Measurements from ENCODE around the gene CHAMP1.

Gene CHAMP1, protein sequence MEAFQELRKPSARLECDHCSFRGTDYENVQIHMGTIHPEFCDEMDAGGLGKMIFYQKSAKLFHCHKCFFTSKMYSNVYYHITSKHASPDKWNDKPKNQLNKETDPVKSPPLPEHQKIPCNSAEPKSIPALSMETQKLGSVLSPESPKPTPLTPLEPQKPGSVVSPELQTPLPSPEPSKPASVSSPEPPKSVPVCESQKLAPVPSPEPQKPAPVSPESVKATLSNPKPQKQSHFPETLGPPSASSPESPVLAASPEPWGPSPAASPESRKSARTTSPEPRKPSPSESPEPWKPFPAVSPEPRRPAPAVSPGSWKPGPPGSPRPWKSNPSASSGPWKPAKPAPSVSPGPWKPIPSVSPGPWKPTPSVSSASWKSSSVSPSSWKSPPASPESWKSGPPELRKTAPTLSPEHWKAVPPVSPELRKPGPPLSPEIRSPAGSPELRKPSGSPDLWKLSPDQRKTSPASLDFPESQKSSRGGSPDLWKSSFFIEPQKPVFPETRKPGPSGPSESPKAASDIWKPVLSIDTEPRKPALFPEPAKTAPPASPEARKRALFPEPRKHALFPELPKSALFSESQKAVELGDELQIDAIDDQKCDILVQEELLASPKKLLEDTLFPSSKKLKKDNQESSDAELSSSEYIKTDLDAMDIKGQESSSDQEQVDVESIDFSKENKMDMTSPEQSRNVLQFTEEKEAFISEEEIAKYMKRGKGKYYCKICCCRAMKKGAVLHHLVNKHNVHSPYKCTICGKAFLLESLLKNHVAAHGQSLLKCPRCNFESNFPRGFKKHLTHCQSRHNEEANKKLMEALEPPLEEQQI

DNA sequence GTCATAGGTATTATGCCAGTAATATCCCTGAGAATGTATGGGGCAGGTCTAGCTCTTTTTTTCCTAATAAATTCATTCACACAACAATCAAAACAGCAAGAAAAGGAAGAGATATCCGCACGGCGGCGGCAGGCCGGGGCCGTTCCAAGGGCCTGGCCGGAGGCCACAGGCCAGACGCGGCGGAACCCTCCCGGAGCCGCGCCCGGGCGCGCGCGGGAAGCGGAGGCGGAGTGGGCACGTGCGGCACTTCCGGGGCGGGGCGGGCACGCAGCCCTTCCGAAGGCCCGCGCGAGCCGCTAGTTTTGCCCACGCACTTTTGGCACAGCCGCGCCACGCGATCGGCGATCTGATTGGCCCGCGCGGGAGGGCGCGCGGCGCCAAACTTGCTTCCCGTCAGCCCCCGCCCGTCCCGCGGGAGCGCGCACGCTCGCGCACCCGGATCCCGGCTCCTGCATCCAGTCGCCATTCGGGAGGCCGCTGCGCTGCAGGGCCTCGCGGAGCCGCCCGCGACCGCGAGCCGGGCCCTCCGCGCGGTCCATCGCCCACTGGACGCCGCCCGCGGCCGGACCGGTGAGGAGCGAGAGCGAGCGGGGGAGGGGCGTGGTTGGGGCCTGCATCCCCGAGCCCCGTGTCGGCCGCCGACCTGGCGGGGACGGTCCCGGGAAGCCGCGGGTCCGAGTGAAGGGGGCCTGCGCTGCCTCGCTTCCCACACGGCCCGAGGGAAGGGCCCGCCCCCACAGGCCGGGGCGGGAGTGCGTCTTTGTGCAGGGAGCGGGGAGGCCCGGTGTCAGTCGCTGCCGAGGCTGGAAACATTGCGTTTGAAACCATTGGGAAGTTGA is at the start of gene CHAMP1:
Gene CHAMP1, plus strand, starts transcription at position 430 of the 839 bp plus-strand sequence. CDS start 9,340 bp downstream, outside the sequence.
- H3K4me3 ChIP-seq (ENCODE audit: low read depth, low read length) = peak within 1 kb of the TSS; percentile 84

DNA sequence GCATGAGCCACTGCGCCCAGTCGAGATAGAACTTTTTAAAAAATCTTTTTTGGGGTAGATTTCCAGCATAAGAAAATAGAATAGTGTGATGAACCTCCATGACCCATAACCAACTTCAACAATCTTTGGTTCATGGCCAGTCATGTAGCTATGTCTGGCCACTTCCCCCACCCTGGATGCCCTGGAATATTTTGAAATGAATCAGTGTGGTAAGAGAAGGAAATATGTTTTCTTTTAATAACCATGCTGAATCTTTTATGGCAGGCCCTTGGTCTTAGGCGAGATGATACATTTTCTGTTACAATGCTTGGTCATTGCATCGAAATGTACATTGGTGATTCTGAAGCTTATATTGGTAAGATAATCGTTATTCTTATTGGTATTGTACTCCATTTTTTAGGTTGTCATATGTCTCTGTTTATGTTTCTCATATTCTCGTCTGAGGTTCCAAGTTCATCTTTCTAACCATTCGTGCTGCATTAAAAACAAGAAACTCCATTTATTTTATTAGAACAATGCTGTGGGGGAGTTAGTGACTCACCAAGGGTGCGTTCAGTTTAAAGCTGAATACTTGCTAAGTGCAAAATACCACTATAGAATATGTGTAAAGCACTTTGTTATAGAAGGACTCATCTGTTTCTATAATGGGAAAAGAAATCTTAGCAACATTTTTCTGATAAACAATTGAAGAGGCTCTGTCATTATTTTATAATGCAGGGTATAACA is 49.3 kb upstream of the CHAMP1 start:
- no peak overlapping the region for H3K4me3 ChIP-seq (ENCODE audit: low read depth, low read length)

DNA sequence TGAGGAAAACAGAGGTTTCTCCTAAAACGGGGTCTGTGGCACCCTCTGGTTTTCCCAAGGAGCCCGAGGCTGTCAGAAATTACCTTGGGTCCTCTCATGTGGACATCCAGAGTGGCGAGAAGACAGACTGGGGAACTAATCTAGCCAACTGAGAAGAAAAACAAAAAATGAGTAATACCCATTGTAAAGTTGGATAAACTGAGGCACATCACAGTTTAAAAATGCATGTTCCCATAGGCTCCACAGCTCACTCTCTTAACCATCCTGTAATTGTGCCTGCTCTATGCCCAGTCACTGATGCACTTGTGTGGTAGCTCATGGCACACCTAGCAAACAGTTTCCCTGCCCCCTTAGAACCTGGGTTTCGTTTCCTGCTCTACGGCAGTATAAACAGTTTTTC is 48.1 kb upstream of the CHAMP1 start:
- no peak overlapping the region for H3K4me3 ChIP-seq (ENCODE audit: low read depth, low read length)

DNA sequence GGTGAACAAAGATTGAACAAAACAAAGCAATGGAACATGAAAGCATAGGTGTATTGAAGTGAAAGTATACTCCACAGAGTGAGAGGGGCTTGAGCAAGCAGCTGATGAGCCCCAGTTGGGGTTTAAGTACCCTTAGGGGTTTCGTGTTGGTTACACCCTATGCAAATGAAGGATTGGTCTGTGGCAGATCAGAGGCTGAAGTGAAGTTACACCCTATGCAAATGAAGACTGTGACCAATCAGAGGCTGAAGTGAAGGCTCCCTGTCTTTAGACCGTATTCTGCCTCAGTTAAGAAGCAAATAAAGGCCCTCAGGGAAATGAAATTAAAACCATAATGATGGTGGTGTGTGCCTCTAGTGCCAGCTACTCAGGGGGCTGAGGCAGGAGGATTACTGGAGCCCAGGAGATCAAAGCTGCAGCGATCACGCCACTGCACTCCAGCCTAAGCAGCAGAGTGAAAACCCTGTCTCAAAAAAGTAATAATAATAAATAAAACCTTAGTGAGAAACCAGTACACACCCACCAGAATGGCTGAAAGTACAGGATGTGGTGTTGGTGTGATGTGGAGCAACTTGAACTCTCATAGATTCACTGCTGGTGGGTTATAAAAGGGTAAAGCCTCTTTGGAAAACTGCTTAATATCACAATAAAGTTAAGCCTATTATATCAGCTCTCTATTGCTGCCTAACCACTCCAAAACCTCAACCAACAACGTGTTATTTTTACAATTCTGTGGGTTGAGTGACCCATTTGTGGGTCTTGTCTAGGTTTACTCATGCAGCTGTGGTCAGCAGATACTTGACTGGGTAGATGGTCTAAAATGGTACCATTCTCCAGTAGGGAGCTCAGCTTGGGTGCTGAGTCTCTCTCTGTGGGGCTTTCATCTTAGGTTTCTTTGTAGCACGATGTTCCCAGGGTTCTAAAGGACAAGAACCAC is 45.7 kb upstream of the CHAMP1 start:
- no peak overlapping the region for H3K4me3 ChIP-seq (ENCODE audit: low read depth, low read length)

DNA sequence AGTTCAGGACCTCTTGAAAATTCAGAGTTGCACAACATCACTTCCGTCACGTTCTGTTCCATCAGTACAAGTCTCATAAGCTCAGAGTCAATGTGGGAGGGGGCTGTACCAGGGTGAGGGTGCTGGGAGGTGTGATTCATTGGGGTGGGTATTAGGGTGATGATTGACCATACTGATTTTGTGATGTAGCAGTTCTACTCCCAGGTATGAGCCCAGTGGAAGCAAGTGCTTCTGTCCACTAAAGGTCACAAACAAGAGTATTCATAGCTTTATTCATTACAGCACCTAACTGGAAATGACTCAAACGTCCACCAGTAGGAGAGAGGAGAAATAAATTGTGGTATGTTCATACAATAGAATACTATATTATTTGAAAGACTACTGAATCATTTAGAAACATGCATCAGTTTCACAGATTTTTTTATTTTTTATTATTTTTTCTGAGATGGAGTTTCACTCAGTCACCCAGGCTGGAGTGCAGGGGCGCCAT is 45.0 kb upstream of the CHAMP1 start:
- H3K4me3 ChIP-seq (ENCODE audit: low read depth, low read length) = no peak overlapping the region

DNA sequence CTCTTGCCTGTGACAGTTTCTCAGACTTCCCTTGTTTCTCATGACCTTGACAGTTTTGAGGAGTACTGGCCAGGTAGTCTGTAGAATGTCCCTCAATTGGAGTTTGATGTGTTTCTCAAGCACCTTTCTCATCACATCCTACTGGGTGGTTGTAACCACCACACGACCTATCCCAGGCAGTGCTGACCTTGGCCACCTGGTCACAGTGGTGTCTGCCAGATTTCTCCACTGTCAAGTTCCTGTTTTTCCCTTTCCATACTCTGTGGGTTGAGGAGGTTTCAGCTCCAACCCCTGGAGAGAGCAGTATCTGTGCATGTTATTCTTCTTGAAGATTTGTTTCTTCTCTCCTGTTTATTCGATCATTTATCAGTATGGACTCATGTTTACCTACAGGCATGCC is 41.3 kb upstream of the CHAMP1 start:
- H3K4me3 ChIP-seq (ENCODE audit: low read depth, low read length) = no peak overlapping the region

DNA sequence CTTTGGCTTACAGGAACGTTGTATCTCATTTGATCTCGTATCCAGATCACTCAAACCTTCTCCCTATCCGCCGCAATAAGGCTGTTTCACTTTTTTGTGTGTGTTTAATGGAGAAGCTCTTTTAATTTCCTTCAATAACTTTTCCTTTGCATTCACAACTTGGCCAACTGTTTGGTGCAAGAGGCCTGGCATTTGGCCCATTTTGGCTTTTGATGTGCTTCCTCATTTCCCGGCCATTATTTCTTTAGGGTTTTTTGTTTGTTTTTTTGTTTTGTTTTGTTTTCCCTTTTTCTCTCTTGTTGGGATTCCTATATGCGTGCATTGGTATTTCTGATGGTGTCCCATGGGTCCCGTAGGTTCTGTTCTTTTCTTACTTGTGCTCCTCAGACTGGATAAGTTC is 39.0 kb upstream of the CHAMP1 start:
- H3K4me3 ChIP-seq (ENCODE audit: low read depth, low read length) = no peak overlapping the region

DNA sequence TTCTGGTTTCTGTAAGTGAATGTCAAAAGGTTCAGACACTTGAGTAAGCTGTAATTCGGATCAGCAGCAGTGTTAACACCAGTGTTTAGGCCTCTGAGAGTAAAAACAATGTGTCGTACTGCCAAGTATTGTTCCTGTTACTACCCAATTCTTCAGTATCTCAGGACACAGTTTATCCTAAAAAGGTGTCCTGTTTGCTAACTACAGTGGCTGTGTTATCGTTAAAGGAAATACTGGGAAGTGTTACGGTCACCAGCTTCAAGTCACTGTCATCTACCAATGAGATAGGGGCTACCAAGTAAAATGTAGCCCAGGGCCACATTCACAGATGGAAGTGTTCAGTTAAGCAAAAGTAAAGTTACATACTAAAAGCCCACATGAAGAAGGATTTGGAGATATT is 35.2 kb upstream of the CHAMP1 start:
- no peak overlapping the region for H3K4me3 ChIP-seq (ENCODE audit: low read depth, low read length)

DNA sequence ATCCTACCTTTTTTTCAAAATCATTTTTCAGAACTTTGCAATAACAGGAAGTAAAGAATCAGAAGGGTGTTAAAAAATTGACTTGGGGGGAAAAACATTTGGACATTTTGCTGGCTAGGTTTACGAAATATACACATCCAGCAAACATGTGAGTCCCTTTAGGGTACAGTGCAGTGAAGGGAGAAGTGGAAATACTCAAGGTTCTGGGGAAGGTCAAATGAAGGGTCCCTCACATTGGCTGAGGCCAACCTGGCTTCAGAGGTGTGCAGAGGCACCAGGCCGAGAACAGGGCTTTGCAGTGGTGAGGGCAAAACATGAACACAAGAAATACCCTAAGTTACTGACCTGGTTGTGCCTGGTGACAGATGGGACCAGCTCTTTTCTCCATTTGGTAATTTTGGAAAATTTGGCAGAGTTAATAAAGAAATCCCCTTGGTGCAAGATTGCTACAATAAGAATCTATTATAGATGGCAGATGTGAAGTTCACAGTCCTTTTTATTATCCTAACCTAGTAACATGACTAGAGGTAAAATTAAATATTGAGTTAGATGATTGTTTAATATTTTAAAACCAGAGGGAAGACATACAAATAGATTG is 34.4 kb upstream of the CHAMP1 start:
- H3K4me3 ChIP-seq (ENCODE audit: low read depth, low read length) = no peak overlapping the region

DNA sequence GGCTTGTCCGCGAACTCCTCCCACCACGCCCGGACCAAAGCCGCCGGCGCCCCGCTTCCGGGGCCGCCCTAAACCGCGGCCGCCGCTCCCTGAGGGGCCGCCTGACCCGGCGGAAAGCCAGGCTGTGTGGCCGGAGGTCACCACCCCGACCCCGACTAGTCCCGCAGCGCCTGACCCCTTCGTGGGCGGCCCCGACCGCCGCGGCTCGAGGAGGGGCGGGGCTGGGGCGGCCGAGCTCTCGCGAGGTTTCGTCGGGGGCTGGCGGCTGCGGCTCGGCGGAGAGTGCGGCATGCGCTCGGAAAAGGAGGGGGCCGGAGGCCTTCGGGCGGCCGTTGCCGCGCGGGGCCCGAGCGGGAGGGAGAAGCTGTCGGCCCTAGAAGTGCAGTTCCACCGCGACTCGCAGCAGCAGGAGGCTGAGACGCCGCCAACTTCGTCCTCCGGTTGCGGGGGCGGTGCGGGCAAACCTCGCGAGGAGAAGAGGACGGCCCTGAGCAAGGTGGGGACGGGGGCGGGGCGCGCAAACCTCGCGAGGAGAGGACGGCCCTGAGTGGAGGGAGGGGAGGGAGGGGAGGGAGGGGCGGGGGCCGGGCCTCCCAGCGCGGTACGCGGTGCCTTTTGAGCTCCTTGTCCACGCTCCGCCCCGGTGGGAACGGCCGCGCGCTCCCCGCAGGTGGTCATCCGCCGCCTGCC is 32.8 kb upstream of the CHAMP1 start, which contains the start of gene UPF3A:
Gene UPF3A, plus strand, starts transcription at position 251 of the 690 bp plus-strand sequence. Its CDS starts 39 bp downstream, at position 290.
- H3K4me3 ChIP-seq (ENCODE audit: low read depth, low read length) = peak within 1 kb of the TSS; percentile 81

DNA sequence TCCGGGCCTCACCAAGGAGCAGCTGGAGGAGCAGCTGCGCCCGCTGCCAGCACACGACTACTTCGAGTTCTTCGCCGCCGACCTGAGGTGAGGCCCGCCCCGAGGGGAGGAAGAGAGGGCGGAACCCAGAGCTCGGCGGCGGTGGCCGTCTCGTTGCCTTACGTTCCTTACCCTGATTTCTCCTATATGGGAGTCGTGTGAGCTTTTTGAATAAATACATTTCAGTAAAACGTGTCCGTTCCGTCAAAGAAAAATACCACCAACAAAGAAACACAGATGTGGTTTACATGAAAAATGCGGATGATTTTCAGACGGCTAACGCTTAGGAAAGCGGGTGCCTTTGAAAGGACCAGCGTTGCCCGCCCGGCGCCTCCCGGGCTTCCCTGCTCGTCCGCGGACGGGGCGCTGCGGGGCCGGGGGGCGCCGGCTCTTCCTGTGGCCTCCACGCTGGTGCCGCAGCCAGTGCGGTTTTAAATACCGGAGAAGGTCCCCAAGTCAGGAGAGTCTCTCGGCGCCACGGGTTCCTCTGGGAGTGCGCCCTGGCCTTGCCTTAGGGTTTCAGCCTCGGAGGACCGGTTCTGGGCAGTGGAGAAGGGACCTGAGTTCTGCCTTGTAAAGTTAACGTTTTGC is 32.1 kb upstream of the CHAMP1 start:
- H3K4me3 ChIP-seq (ENCODE audit: low read depth, low read length) = peak overlapping the region; percentile 69

DNA sequence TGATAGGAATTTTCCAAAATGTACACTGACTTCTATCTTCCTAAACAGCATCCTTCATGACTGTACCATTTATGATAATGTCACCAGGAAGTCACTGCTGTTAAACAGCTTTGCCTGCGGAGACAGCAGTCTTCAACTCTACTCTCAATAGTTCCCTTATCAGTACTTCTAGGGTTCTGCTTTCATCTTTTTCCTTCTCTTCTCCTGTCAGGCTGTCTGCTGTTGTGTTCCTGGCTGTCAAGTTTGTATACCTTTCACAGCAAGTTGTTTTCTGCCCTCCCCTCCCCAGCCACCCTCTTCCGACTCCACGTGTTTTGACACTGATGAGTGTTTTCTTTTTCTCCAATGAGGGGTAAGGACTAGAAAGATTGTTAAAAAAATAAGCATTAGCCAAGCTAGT is 30.7 kb upstream of the CHAMP1 start:
- H3K4me3 ChIP-seq (ENCODE audit: low read depth, low read length) = no peak overlapping the region

DNA sequence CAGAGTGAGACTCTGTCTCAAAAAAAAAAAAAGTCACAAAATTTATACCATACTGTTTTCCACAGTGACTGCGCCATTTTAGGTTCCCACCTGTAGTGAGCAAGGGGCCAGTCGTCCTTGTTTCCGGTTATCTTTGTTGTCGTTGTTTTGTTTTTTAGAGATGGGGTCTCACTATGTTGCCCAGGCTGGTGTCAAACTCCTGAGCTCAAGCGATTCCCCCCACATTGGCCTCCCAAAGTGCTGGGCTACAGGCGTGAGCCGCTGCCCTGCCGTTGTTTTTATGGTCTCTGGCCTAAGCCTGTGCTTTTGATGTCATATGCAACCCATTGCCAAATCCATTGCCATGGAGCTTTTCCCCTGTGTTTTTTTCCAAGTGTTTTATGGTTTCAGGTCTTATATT is 29.6 kb upstream of the CHAMP1 start:
- H3K4me3 ChIP-seq (ENCODE audit: low read depth, low read length) = no peak overlapping the region

DNA sequence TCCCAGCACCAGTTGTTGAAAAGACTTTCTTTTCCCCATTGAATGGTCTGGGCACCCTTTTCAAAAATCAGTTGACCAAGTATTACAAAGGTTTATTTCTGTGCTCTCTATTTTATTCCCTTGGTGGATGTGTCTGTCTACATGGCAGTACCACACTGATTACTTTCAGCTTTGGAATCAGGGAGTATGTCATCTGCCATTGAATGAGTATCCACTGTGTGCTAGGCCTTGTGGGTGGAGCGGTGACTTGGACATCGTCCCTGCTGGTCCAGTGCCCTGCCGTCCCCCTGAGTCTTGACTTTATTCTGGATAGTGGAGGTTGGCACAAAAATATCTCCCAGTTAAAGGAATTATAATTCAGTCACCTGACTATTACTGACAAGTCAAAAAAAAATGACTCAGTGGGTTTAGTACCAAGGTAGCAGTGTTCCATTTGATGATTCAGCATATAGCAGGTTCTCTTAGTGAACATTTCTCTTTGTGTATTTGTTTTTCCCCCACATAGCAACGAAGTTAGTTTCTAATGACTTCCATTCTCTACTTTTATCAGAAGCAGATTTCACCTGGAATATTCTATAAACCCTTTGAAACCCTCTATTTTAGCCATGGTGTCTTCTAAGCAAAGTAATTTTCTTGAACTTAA is 29.0 kb upstream of the CHAMP1 start:
- no peak overlapping the region for H3K4me3 ChIP-seq (ENCODE audit: low read depth, low read length)

DNA sequence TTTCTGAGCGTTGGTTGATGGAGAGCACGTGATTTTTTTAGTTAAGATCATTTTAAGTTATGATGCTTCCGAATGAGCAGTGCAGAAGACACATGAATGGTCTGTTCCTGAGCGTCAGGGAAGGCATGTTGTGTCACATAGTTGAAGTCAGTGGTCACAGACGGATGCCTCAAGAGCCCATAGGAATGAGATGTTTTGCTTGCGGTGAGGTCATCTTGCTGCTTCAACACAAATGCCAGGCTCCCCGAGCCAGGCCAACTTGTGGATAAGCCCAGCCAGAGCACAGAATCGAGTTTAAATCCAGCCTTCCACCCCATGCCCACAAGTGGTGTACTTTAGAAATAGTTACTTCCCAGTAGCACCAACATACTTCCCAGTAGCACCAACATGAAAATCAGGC is 27.5 kb upstream of the CHAMP1 start:
- H3K4me3 ChIP-seq (ENCODE audit: low read depth, low read length) = no peak overlapping the region

DNA sequence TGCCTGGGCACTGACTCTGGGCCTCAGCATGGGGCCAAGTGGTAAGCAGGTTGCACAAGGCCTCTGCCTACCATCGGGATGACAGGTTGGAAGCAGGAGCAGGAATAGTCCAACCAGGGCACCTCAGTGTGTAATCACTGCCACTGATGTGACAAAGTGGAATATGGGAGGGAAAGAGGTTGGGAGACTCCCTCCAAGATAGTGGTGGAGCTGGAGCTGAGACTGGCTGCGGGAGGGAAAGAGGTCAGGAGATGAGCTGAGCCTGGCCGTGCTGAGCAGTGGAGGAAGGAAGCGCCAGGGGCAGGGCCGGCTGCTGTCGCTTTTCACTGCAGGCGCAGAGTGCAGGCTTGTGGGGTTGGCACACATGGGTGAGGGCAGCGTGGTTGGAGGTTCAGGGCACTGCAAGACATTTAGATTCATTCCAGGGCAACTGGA is 26.1 kb upstream of the CHAMP1 start:
- H3K4me3 ChIP-seq (ENCODE audit: low read depth, low read length) = no peak overlapping the region

DNA sequence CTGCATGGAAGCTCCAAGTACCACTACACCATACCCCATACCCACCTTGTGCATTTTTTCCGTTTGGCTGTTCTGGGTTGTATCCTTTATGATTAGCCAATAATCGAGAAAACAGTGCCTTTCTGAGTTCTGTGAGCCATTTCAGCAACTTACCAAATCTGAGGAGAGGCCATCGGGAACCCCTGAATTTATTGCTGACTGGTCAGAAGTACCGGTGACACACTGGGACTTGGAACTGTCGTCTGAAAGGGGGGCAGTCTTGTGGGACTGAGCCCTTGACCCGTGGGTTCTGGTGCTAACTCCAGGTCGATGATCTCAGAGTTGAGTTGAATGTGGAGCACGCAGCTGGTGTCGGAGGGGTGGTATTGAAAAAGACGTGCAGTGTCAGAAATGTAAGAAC is 17.9 kb upstream of the CHAMP1 start:
- no peak overlapping the region for H3K4me3 ChIP-seq (ENCODE audit: low read depth, low read length)

All from iPS-11a (cell line).